Lung (tissue), 12 donors: ENCODE results near the gene GP1BA. TPM values are rescaled to one million over a fixed set of nuclear protein-coding genes. Genes with fewer than 3 reads are reported as not detected.

ENCODE experiments used
- ATAC-seq: fragments of 200-7000 bp; cut with Tn5 transposase; one replicate; pipeline ENCODE4 v1.9.1; 2020; ENCODE audit warnings: moderate number of reproducible peaks; ENCODE audit not compliant: insufficient read depth, low FRiP score
- DNase-seq, 3 donors: peaks; one replicate each; pipeline ENCODE4 v3.0.0-alpha.2; 2013 to 2017
- H3K27ac ChIP-seq, 2 donors: one replicate each; pipeline ENCODE4 v1.5.1; 2013; ENCODE audit warnings: mild to moderate bottlenecking in 2 of 2, moderate library complexity in 2 of 2, control low read depth in 1 of 2, inconsistent platforms in 1 of 2, low read depth in 1 of 2, low read length in 1 of 2
- H3K27me3 ChIP-seq, 3 donors: one replicate each; pipeline ENCODE4 v1.5.1; 2013; ENCODE audit warnings: low read length in 2 of 3; ENCODE audit not compliant: control insufficient read depth in 3 of 3, insufficient read depth in 3 of 3
- H3K36me3 ChIP-seq, 4 donors: one replicate each; pipeline ENCODE4 v1.5.1; 2013; ENCODE audit warnings: low read length in 4 of 4, mild to moderate bottlenecking in 1 of 4, moderate library complexity in 1 of 4; ENCODE audit not compliant: control insufficient read depth in 4 of 4, insufficient read depth in 4 of 4
- H3K4me1 ChIP-seq, 5 donors: one replicate each; pipeline ENCODE4 v1.5.1; 2013; ENCODE audit warnings: low read length in 5 of 5, mild to moderate bottlenecking in 2 of 5, moderate library complexity in 1 of 5; ENCODE audit not compliant: control insufficient read depth in 5 of 5, insufficient read depth in 5 of 5
- H3K4me3 ChIP-seq: one replicate; pipeline ENCODE4 v1.5.1; 2013; ENCODE audit warnings: mild to moderate bottlenecking, control low read depth, moderate library complexity
- H3K9ac ChIP-seq, 2 donors: one replicate each; pipeline ENCODE4 v1.5.1; 2013; ENCODE audit warnings: low read length in 2 of 2, control low read depth in 1 of 2; ENCODE audit not compliant: insufficient read depth in 1 of 2
- H3K9me3 ChIP-seq, 4 donors: one replicate each; pipeline ENCODE4 v1.5.1; 2013; ENCODE audit warnings: low read length in 3 of 4, mild to moderate bottlenecking in 1 of 4, moderate library complexity in 1 of 4; ENCODE audit not compliant: control insufficient read depth in 4 of 4, insufficient read depth in 3 of 4
- WGBS, 2 donors: extraction: QIAGEN DNeasy Blood & Tissue Kit; methylation state at CpG; one replicate each; pipeline ENCODE4 v1.1.7; 2013; 5-methylcytosine and 5-hydroxymethylcytosine counted together
- polyA plus RNA-seq, 2 donors: library from polyadenylated mRNA; stranded (reverse); fragments of 200-250 nt; gene quantifications; one replicate each; pipeline ENCODE4 v1.2.1, GENCODE V29; 2013
- total RNA-seq, 2 donors: library from RNA; depleted of rRNA in 1 of 2; stranded (reverse); fragments of >200 nt in 1 of 2; gene quantifications; one replicate each; pipeline ENCODE4 v1.2.1, GENCODE V29; 2014 to 2021
- TF ChIP-seq, protein P1 (sequence below): IDR thresholded peaks from 2 replicates; pipeline ENCODE4 v1.5.1; 2012; ENCODE audit warnings: mild to moderate bottlenecking; ENCODE audit errors: control extremely low read depth, extremely low read depth
- donor health status: control.
- donor health status: control.
- donor health status: Bipolar disorder and iron deficiency.
- donor health status: healthy.
- donor health status: DM: yes; HTN: yes; CAD: no.

GP1BA gene
- total and polyA plus RNA-seq, 4 donors = 0.18 to 1.4 (median 0.60) TPM

DNA sequence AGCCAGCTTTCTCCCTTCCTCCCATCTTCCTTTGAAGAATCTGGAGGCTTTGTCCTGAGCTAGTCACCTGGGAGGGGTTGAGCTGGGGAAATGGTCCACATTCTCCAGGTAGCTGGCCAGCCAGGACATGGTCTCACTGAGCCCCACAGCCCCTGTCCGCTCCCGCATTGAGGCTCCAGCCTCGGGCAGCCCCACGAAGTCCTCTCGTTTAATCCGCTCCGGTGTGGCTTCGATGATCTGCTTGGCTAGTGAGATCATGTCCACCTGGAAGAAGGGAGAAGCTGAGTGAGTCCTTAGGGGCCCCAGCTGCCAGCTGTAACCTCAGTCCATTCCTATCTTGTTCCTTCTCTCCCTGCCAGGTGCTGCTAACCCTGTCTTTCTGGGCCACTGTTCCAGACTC is 38.2 kb downstream of the GP1BA start:
- no peaks in the 10 kb centered on the region for H3K27me3 ChIP-seq
- no peak overlapping the region for H3K9ac ChIP-seq
- WGBS, 2 donors = 94 to 97% methylated on average over 8 of the region's 8 CpGs
- peaks cover 4 to 21% (median 16%) of the 10 kb centered on the region in 5 donors for H3K4me1 ChIP-seq
- DNase-seq (no peak), ATAC-seq (no peak)
- no peaks in the 10 kb centered on the region for H3K9me3 ChIP-seq
- TF ChIP-seq, protein P1, sequence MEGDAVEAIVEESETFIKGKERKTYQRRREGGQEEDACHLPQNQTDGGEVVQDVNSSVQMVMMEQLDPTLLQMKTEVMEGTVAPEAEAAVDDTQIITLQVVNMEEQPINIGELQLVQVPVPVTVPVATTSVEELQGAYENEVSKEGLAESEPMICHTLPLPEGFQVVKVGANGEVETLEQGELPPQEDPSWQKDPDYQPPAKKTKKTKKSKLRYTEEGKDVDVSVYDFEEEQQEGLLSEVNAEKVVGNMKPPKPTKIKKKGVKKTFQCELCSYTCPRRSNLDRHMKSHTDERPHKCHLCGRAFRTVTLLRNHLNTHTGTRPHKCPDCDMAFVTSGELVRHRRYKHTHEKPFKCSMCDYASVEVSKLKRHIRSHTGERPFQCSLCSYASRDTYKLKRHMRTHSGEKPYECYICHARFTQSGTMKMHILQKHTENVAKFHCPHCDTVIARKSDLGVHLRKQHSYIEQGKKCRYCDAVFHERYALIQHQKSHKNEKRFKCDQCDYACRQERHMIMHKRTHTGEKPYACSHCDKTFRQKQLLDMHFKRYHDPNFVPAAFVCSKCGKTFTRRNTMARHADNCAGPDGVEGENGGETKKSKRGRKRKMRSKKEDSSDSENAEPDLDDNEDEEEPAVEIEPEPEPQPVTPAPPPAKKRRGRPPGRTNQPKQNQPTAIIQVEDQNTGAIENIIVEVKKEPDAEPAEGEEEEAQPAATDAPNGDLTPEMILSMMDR = no peak
- peaks cover 4 to 41% (median 15%) of the 10 kb centered on the region in 4 donors for H3K36me3 ChIP-seq
- no peak overlapping the region for H3K4me3 ChIP-seq
- peak overlapping the region in 1 of 2 donors; percentile 76 for H3K27ac ChIP-seq

DNA sequence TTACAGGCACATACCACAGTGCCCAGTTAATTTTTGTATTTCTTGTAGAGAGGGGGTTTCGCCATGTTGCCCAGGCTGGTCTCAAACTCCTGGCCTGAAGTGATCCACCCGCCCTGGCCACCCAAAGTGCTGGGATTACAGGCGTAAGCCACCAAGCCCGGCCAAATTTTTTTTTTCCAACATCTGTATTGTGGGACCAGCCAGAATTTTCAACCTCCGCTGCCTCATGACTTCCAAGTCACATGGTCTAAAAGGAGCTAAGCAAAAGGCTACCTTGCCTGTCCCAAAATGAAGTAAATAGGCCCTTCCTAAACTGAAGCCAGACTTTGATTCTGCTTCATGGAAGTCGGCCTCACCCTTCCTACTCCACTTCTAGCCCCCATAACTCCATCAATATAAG is 39.7 kb downstream of the GP1BA start:
- Histone ChIP-seq H3K9ac (no peak overlapping the region), H3K27me3 (no peaks in the 10 kb centered on the region), H3K36me3 (peaks cover 6 to 45% (median 14%) of the 10 kb centered on the region in 4 donors), H3K27ac (no peak overlapping the region), H3K4me1 (peaks cover 4 to 18% (median 14%) of the 10 kb centered on the region in 5 donors), H3K9me3 (no peaks in the 10 kb centered on the region), H3K4me3 (no peak overlapping the region)
- ATAC-seq = no peak
- DNase-seq = no peak
- TF ChIP-seq, protein P1 = no peak
- WGBS, 2 donors = 92 to 97% methylated on average over 6 of the region's 6 CpGs

DNA sequence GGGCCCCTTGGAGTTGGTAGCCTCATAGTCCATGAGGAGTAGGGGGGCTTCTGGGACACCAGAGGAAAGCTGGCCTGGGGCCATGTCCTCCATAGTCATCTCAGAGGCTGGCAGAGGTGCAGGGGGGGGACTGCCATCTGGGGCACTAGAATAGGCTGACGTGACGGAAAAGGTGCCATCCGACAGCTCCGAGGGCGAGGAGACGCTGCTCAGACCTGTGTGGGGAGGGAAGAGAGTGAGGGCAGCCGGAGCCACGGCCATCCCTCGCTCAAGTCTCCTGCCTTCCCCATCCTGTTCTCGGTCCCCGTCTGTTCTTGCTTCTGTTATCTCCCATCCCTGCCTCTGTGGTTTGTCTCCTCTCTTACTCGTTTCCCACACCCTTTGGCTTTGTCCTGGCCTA is 40.2 kb downstream of the GP1BA start:
- Histone ChIP-seq H3K27ac (no peak overlapping the region), H3K36me3 (peaks cover 8 to 48% (median 18%) of the 10 kb centered on the region in 4 donors), H3K4me3 (no peak overlapping the region), H3K9ac (no peak overlapping the region), H3K4me1 (peaks cover 4 to 18% (median 14%) of the 10 kb centered on the region in 5 donors), H3K27me3 (no peaks in the 10 kb centered on the region), H3K9me3 (no peaks in the 10 kb centered on the region)
- no peak for ATAC-seq
- WGBS, 2 donors = 93 to 94% methylated on average over 9 to 12 of the region's 12 CpGs
- DNase-seq = no peak
- TF ChIP-seq, protein P1 = no peak

DNA sequence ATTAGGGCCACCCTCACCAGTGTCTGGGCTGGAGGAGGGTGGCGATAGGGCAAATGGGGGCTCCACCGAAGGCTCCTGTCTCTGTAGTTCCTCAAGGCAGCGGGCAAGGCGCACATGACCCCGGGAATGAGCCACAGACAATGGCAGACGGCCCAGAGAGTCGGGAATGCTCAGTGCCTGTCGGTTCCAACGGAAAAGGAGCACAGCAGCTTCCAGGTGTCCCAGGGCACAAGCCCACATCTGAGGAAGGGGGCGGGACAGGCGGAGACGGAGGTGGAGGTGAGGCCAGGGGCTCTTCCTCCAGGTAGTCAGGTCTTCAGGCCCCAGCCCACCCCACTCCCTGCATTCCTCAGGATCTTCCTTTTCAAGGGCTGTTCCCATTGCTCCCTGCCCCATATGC is 40.7 kb downstream of the GP1BA start:
- Histone ChIP-seq H3K9me3 (no peaks in the 10 kb centered on the region), H3K27me3 (no peaks in the 10 kb centered on the region), H3K36me3 (peaks cover 12 to 53% (median 20%) of the 10 kb centered on the region in 4 donors), H3K9ac (no peak overlapping the region), H3K4me1 (peaks cover 4 to 18% (median 14%) of the 10 kb centered on the region in 5 donors), H3K27ac (no peak overlapping the region), H3K4me3 (no peak overlapping the region)
- 86 to 91% methylated on average over 12 of the region's 12 CpGs for WGBS, 2 donors
- TF ChIP-seq, protein P1 = no peak
- ATAC-seq (no peak), DNase-seq (no peak)
